Caco-2 (cell line): Measurements from ENCODE around the gene SLC35F5. TPM values are rescaled to one million over a fixed set of nuclear protein-coding genes. Genes with fewer than 3 reads are reported as not detected.

Experiments used
- BruUV-seq: library from RNA; stranded (reverse); fragments of 400-500 nt; replicated peaks from 2 replicates; lab custom pipeline; 2021; lab: Mats Ljungman, UMichigan
- CTCF ChIA-PET: fragments of 300-600 bp; sonication (Branson Sonifier 250); formaldehyde crosslinking; loops from one replicate; lab custom pipeline; 2022; ENCODE audit warnings: antibody characterized with exemption; lab: Charles Lee
- POLR2A ChIA-PET: fragments of 300-600 bp; sonication (Branson Sonifier 250); formaldehyde crosslinking; loops from one replicate; lab custom pipeline; 2022; ENCODE audit warnings: antibody characterized with exemption; lab: Charles Lee
- DNase-seq, 2 experiments: peaks; one replicate each; pipeline versions ENCODE4 v3.0.0 to v3.0.0-alpha.2; 2020 to 2022
- H3K27me3 ChIP-seq: replicated peaks from 2 replicates; pipeline ENCODE4 v1.6.0; 2011; ENCODE audit warnings: low read length; ENCODE audit not compliant: control insufficient read depth, insufficient read depth
- H3K36me3 ChIP-seq: 2 replicates; pipeline ENCODE4 v1.5.1; 2011; ENCODE audit warnings: low read length; ENCODE audit not compliant: control insufficient read depth, insufficient read depth
- H3K4me1 ChIP-seq: fragments of 250-450 bp; sonication (Bioruptor Pico); 2 replicates; pipeline ENCODE4 v1.5.1; 2020; ENCODE audit warnings: mild to moderate bottlenecking
- H3K4me3 ChIP-seq: 2 replicates; pipeline ENCODE4 v1.5.1; 2011; ENCODE audit warnings: low read depth, mild to moderate bottlenecking, control low read depth, low read length
- H3K9me3 ChIP-seq: fragments of 250-450 bp; sonication (Bioruptor Pico); 2 replicates; pipeline ENCODE4 v1.5.1; 2020; ENCODE audit warnings: mild to moderate bottlenecking, moderate library complexity
- H3K27ac Mint-ChIP-seq: one replicate; pipeline ENCODE4 v1.8.0; 2022; ENCODE audit warnings: mixed read lengths; ENCODE audit not compliant: unreplicated experiment
- H3K27me3 Mint-ChIP-seq: one replicate; pipeline ENCODE4 v1.8.0; 2022; ENCODE audit warnings: mixed read lengths; ENCODE audit not compliant: insufficient read depth, unreplicated experiment
- H3K36me3 Mint-ChIP-seq: one replicate; pipeline ENCODE4 v1.8.0; 2022; ENCODE audit warnings: mild to moderate bottlenecking, mixed read lengths; ENCODE audit not compliant: insufficient read depth, unreplicated experiment
- H3K4me1 Mint-ChIP-seq: one replicate; pipeline ENCODE4 v1.8.0; 2022; ENCODE audit warnings: low read depth, mixed read lengths; ENCODE audit not compliant: unreplicated experiment
- H3K4me3 Mint-ChIP-seq: one replicate; pipeline ENCODE4 v1.8.0; 2022; ENCODE audit warnings: mild to moderate bottlenecking, moderate library complexity, mixed read lengths; ENCODE audit not compliant: unreplicated experiment
- H3K9me3 Mint-ChIP-seq: one replicate; pipeline ENCODE4 v1.8.0; 2022; ENCODE audit warnings: mixed read lengths; ENCODE audit not compliant: unreplicated experiment
- CTCF ChIP-seq, 2 experiments: fragments of 200-600 bp in 1 of 2; IDR thresholded peaks; 1 replicate in 1 of 2; 2 replicates in 1 of 2; pipeline versions ENCODE4 v1.5.1 to v1.8.0; 2011 to 2022; ENCODE audit warnings: antibody characterized with exemption in 1 of 2, control low read depth in 1 of 2, inconsistent platforms in 1 of 2, low read depth in 1 of 2, low read length in 1 of 2, mild to moderate bottlenecking in 1 of 2, moderate library complexity in 1 of 2; ENCODE audit not compliant: insufficient read depth in 1 of 2, severe bottlenecking in 1 of 2, unreplicated experiment in 1 of 2
- intact Hi-C: fragments of 100-400 bp; cut with micrococcal nuclease; formaldehyde crosslinking; loops from one replicate; pipeline ENCODE4 v1.10.0; 2022; ENCODE audit not compliant: unreplicated experiment
- total RNA-seq: library from RNA; stranded (reverse); gene quantifications from 2 replicates; pipeline ENCODE4 v1.2.3, GENCODE V29; 2022

Gene SLC35F5
- total RNA-seq, 1 experiment from 2014 or later = 149 TPM

DNA sequence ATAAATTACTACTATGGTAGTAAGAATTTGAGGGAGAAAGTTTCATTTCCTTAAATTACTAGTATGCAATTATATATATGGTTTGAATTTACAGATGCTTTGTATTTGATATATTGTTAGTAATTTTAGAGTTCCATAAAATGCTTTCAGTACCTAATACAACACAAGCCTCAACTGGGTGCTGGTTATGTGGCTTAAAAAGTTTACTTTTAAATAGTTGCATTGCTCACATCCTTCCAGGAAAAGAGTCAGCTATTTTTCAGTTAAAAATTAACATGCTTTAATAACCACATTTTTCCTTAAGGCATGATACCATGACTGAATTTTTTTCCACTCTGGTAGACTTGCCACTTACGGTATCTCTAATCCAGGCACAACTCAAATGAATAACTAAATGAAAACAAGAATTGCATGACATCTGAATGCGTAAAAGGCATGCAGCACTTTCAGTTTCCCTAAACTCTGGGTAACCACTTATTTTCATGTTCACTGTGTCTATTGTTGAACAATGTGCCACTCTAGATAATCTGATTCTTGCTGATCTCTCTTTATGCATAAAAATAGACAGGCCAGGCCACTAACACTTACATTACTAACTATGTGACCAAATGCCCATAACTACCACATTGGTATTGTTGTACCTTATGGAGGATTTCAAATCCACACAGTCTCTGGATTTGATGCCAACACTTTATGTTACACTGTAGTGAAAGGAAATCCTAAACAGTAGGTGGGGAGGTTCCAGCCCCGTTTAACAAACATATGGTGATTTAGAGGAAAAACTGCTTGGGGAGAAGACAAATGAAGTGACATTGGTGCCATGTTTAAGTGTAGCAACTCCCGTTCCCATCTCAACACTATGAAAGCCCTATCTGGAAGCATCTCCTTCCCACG lies 35.5 kb upstream of the SLC35F5 start:
- no peaks in the 10 kb centered on the region for H3K36me3 ChIP-seq
- peaks cover 13% of the 10 kb centered on the region for H3K9me3 Mint-ChIP-seq
- CTCF ChIA-PET = no interaction called here
- TF ChIP-seq CTCF (IDR thresholded peaks at IDR 0.05; ENCODE audit: insufficient read depth in 1 of 2, low read depth in 1 of 2, low read length in 1 of 2, severe bottlenecking in 1 of 2, unreplicated experiment in 1 of 2) = no peak
- DNase-seq = no peak
- intact Hi-C loops = no loop called here
- H3K36me3 Mint-ChIP-seq = peaks cover 6% of the 10 kb centered on the region
- no peaks in the 10 kb centered on the region for H3K27me3 ChIP-seq
- no peak overlapping the region for H3K4me3 ChIP-seq
- H3K4me1 ChIP-seq = peaks cover 41% of the 10 kb centered on the region
- H3K27ac Mint-ChIP-seq = no peak overlapping the region
- no peaks in the 10 kb centered on the region for H3K9me3 ChIP-seq
- no peaks in the 10 kb centered on the region for H3K27me3 Mint-ChIP-seq
- no TSS peak for BruUV-seq
- peaks cover 34% of the 10 kb centered on the region for H3K4me1 Mint-ChIP-seq
- H3K4me3 Mint-ChIP-seq = no peak overlapping the region
- POLR2A ChIA-PET = interaction anchor here (0.6 kb wide), 1 partner anchor 71 kb away, joined by 5 read pairs; no protein-coding TSS in a partner anchor

DNA sequence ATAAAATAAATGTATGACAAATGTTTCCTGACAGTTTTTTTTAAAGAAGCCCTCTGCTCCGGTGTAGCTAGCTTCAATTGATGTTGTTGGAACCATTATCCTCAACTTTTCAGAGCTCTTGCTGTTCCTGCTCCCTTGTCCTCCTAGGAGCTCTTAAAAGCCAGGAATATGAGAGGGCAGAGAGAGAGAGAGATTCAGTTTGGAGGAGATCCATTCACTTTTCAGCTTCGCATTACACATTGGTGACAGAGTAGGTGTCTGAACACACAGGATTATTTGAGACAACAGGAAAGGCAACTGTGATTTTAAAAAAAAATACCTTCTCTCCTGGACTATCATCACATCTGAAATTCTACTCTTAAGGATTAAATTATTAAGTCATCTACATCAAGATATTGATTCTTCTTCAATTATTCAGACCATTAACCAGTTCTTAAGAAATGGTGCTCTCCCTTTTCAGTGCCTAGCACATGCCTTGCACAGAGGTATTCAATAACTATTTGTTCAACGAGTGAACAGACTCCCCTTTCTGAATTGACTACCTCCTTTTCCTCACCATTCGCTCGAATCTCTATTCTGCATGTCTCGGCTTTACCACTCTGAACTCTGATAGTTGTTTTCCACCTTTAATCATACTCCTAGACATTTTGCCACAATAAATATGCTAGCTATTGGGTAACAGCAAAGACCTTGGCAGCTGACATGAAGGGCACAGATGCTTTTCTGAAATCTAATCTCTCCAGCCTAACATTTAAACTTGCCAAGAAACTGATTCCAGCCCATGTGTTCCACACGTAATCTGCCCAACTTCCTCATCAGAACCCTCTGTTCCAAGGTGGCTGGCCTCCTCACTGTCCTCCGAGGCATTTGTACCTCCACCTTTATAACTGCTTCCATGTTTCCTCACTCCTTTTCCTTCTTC lies 28.6 kb upstream of the SLC35F5 start:
- intact Hi-C loops = no loop called here
- Histone ChIP-seq H3K36me3 (no peaks in the 10 kb centered on the region), H3K4me3 (no peak overlapping the region), H3K27me3 (no peaks in the 10 kb centered on the region), H3K9me3 (no peaks in the 10 kb centered on the region), H3K4me1 (no peaks in the 10 kb centered on the region)
- no peaks in the 10 kb centered on the region for H3K4me1 Mint-ChIP-seq
- BruUV-seq = no TSS peak
- POLR2A ChIA-PET = interaction anchor here (1.1 kb wide), 1 partner anchor 28 kb away, joined by 3 read pairs; the partner anchor contains the start of gene SLC35F5
- H3K27me3 Mint-ChIP-seq = no peaks in the 10 kb centered on the region
- no peak for DNase-seq
- no peak overlapping the region for H3K27ac Mint-ChIP-seq
- CTCF ChIA-PET = no interaction called here
- no peak for TF ChIP-seq CTCF (IDR thresholded peaks at IDR 0.05; ENCODE audit: insufficient read depth in 1 of 2, low read depth in 1 of 2, low read length in 1 of 2, severe bottlenecking in 1 of 2, unreplicated experiment in 1 of 2)
- H3K9me3 Mint-ChIP-seq = peaks cover 13% of the 10 kb centered on the region
- peaks cover 6% of the 10 kb centered on the region for H3K36me3 Mint-ChIP-seq
- no peak overlapping the region for H3K4me3 Mint-ChIP-seq

GRCh38 chr2:113780472-113780871 lies 24.0 kb upstream of the SLC35F5 start:
- TF ChIP-seq CTCF (IDR thresholded peaks at IDR 0.05; ENCODE audit: insufficient read depth in 1 of 2, low read depth in 1 of 2, low read length in 1 of 2, severe bottlenecking in 1 of 2, unreplicated experiment in 1 of 2) = no peak
- Mint-ChIP-seq H3K27me3 (no peaks in the 10 kb centered on the region), H3K27ac (no peak overlapping the region), H3K4me3 (no peak overlapping the region), H3K36me3 (no peaks in the 10 kb centered on the region), H3K4me1 (no peaks in the 10 kb centered on the region), H3K9me3 (no peaks in the 10 kb centered on the region)
- Histone ChIP-seq H3K27me3 (no peaks in the 10 kb centered on the region), H3K9me3 (no peaks in the 10 kb centered on the region), H3K36me3 (no peaks in the 10 kb centered on the region), H3K4me3 (no peak overlapping the region), H3K4me1 (peaks cover 12% of the 10 kb centered on the region)
- intact Hi-C loops = no loop called here
- ChIA-PET CTCF (no interaction called here), POLR2A (no interaction called here)
- no peak for DNase-seq
- no TSS peak for BruUV-seq
